GM12878 (cell line): ENCODE measurements around the gene SEMA4D. TPM values are rescaled to one million over a fixed set of nuclear protein-coding genes. Genes with fewer than 3 reads are reported as not detected.

ENCODE experiments used
- ATAC-seq: fragments of 200-7000 bp; cut with Tn5 transposase; 3 replicates; pipeline ENCODE4 v1.9.1; 2020; ENCODE audit warnings: mild to moderate bottlenecking, moderate library complexity
- BruUV-seq: library from RNA; stranded (reverse); fragments of 400-500 nt; replicated peaks from 2 replicates; lab custom pipeline; 2021; lab: Mats Ljungman, UMichigan
- CTCF ChIA-PET: fragments of 300-600 bp; sonication (Branson Sonifier 250); formaldehyde crosslinking; extraction: SDS; loops from one replicate; lab custom pipeline; 2021; ENCODE audit warnings: inconsistent platforms; lab: Yijun Ruan, JAX
- POLR2A ChIA-PET: fragments of 350-600 bp; formaldehyde crosslinking; extraction: SDS; loops from one replicate; lab custom pipeline; 2021; ENCODE audit warnings: inconsistent platforms; lab: Charles Lee
- RAD21 ChIA-PET: fragments of 300-600 bp; sonication (Branson Sonifier 250); formaldehyde crosslinking; loops from one replicate; lab custom pipeline; 2023; ENCODE audit warnings: antibody characterized with exemption; ENCODE audit not compliant: unreplicated experiment; lab: Charles Lee
- SMC1A ChIA-PET: fragments of 300-600 bp; sonication (Branson Sonifier 250); formaldehyde crosslinking; loops from one replicate; lab custom pipeline; 2023; ENCODE audit not compliant: unreplicated experiment, uncharacterized antibody; lab: Charles Lee
- DNase-seq: peaks from one replicate; pipeline ENCODE4 v3.0.0-alpha.2; 2011; ENCODE audit warnings: low read depth, low spot score
- FAIRE-seq: peaks from 3 replicates; lab custom pipeline; 2011; peaks lifted over from hg19 to GRCh38; lab: Jason Lieb, UNC
- H2AFZ ChIP-seq: 2 replicates; pipeline ENCODE4 v1.6.0; 2011; ENCODE audit warnings: low read depth, low read length, control low read depth; ENCODE audit not compliant: control insufficient read depth
- H3K27ac ChIP-seq: 2 replicates; pipeline ENCODE4 v1.5.1; 2011; ENCODE audit warnings: control low read depth; ENCODE audit not compliant: control insufficient read depth, insufficient read depth
- H3K27me3 ChIP-seq, 2 experiments: replicated peaks in 1 of 2; 2 replicates each; pipeline versions ENCODE4 v1.6.0 to v1.6.1; 2011; ENCODE audit warnings: low read length in 1 of 2; ENCODE audit not compliant: control insufficient read depth in 2 of 2, insufficient read depth in 2 of 2
- H3K36me3 ChIP-seq, 2 experiments: 2 replicates each; pipeline ENCODE4 v1.5.1; 2011; ENCODE audit warnings: low read length in 1 of 2; ENCODE audit not compliant: control insufficient read depth in 2 of 2, insufficient read depth in 2 of 2
- H3K4me1 ChIP-seq: 2 replicates; pipeline ENCODE4 v1.6.1; 2011; ENCODE audit warnings: mild to moderate bottlenecking, low read length, moderate library complexity, mixed read lengths; ENCODE audit not compliant: control insufficient read depth, insufficient read depth
- H3K4me2 ChIP-seq: 2 replicates; pipeline ENCODE4 v1.6.0; 2011; ENCODE audit warnings: control low read depth; ENCODE audit not compliant: control insufficient read depth, insufficient read depth
- H3K4me3 ChIP-seq: fragments of 200-600 bp; sonication (generic); 2 replicates; pipeline ENCODE4 v1.5.1; 2016
- H3K79me2 ChIP-seq: 2 replicates; pipeline ENCODE4 v1.6.0; 2011; ENCODE audit warnings: low read length; ENCODE audit not compliant: control insufficient read depth, insufficient read depth
- H3K9ac ChIP-seq: 2 replicates; pipeline ENCODE4 v1.8.0; 2011; ENCODE audit warnings: low read length, control low read depth, mixed read lengths; ENCODE audit not compliant: control insufficient read depth, insufficient read depth
- H3K9me3 ChIP-seq: replicated peaks from 3 replicates; pipeline ENCODE4 v1.5.1; 2011; ENCODE audit warnings: mild to moderate bottlenecking, low read length; ENCODE audit not compliant: control insufficient read depth, insufficient read depth
- H4K20me1 ChIP-seq: 2 replicates; pipeline ENCODE4 v1.6.0; 2011; ENCODE audit not compliant: control insufficient read depth, insufficient read depth
- WGBS: methylation state at CpG from one replicate; pipeline ENCODE4 v1.1.6; 2016; ENCODE audit warnings: low lambda C conversion rate; ENCODE audit not compliant: insufficient replicate concordance, insufficient coverage; ENCODE audit errors: missing lambda C conversion rate; 5-methylcytosine and 5-hydroxymethylcytosine counted together
- in situ Hi-C: fragments of 300-500 bp; cut with MboI; formaldehyde crosslinking; loops from 9 replicates; pipeline ENCODE4 v1.14.3; 2018; ENCODE audit warnings: mixed read lengths
- intact Hi-C: fragments of 100-400 bp; cut with micrococcal nuclease; formaldehyde crosslinking; loops from one replicate; pipeline ENCODE4 v1.14.2; 2022; ENCODE audit not compliant: unreplicated experiment
- polyA plus RNA-seq, 11 experiments: library from polyadenylated mRNA; depleted of rRNA in 4 of 11; unstranded in 6 of 11; stranded (reverse) in 5 of 11; fragments of >200 nt; fragmentation: Nextera tagmentation in 4 of 11; fragmentation: Illumina TruSeq in 1 of 11; extraction: Ambion mirVana in 4 of 11; extraction: Trizol in 1 of 11; gene quantifications; 1 replicate in 1 of 11; 2 replicates in 10 of 11; pipeline versions ENCODE4 v1.2.1 to v1.2.3, GENCODE V29; 2011 to 2016; ENCODE audit warnings: inconsistent platforms in 2 of 11, missing spikeins in 2 of 11, low read depth in 1 of 11
- total RNA-seq, 4 experiments: library from RNA; depleted of rRNA in 3 of 4; stranded (reverse); fragments of >200 nt in 3 of 4; fragmentation: Illumina TruSeq in 1 of 4; extraction: Trizol in 1 of 4; gene quantifications; 2 replicates each; pipeline versions ENCODE4 v1.2.1 to v1.2.3, GENCODE V29; 2013 to 2021
- TF ChIP-seq, protein P1 (sequence below): IDR thresholded peaks from 2 replicates; pipeline ENCODE4 v1.6.1; 2012; ENCODE audit warnings: mild to moderate bottlenecking, low read depth, low read length
- TF ChIP-seq, protein P2 (sequence below): fragments of 150-350 bp; IDR thresholded peaks from 2 replicates; pipeline ENCODE4 v1.6.1; 2016; ENCODE audit warnings: low read depth, low read length
- TF ChIP-seq, protein P3 (sequence below): fragments of 450-650 bp; IDR thresholded peaks from 2 replicates; pipeline ENCODE4 v1.6.1; 2017; ENCODE audit warnings: low read depth, mild to moderate bottlenecking, moderate library complexity

Gene SEMA4D
- total and polyA plus RNA-seq, 10 of the 15 experiments (the other 5 are each of a cell fraction or from before 2014, with no cell fraction given), result 15.1 to 136 (median 39.6) TPM

DNA sequence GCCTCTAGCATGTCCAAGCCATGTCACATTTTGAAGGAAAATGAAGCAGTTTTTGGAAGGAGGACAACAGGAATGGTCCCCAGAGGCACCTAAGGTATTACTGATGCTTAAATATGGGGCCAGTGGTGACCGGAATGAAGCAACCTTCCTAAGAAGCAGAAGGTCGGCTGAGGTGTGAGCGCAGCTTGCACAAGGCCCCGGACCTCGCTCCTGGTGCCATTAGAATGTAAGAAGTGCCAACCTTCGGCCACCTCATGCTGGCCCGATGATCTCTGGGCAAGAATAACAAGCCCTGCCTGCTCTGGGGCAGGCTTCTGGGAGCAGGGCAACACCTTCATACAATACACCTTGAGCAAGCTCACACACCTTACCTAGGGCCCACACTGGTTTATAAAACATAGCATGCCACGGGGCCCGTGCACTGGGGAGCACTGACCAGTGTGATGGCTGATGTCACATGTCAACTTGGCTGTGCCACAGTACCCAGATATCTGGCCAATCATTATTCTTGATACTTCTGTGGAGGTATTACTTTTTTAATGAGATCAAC is 21.9 kb downstream of the SEMA4D start:
- ATAC-seq (no peak), FAIRE-seq (no peak)
- SMC1A ChIA-PET, result interaction anchor here (1.6 kb wide), 1 partner anchor 9 kb away, joined by 5 read pairs; no protein-coding TSS in a partner anchor
- H3K4me1 ChIP-seq, result peaks cover 27% of the 10 kb centered on the region
- H3K4me2 ChIP-seq, result no peak overlapping the region
- no peak overlapping the region for H3K4me3 ChIP-seq
- H3K9ac ChIP-seq, result no peak overlapping the region
- peaks cover 65% of the 10 kb centered on the region for H3K79me2 ChIP-seq
- POLR2A ChIA-PET, result interaction anchor here (1.8 kb wide), 1 partner anchor 8 kb away, joined by 6 read pairs; no protein-coding TSS in a partner anchor
- no TSS peak for BruUV-seq
- H4K20me1 ChIP-seq, result no peaks in the 10 kb centered on the region
- in situ Hi-C loops, result no loop called here
- TF ChIP-seq, protein P1, sequence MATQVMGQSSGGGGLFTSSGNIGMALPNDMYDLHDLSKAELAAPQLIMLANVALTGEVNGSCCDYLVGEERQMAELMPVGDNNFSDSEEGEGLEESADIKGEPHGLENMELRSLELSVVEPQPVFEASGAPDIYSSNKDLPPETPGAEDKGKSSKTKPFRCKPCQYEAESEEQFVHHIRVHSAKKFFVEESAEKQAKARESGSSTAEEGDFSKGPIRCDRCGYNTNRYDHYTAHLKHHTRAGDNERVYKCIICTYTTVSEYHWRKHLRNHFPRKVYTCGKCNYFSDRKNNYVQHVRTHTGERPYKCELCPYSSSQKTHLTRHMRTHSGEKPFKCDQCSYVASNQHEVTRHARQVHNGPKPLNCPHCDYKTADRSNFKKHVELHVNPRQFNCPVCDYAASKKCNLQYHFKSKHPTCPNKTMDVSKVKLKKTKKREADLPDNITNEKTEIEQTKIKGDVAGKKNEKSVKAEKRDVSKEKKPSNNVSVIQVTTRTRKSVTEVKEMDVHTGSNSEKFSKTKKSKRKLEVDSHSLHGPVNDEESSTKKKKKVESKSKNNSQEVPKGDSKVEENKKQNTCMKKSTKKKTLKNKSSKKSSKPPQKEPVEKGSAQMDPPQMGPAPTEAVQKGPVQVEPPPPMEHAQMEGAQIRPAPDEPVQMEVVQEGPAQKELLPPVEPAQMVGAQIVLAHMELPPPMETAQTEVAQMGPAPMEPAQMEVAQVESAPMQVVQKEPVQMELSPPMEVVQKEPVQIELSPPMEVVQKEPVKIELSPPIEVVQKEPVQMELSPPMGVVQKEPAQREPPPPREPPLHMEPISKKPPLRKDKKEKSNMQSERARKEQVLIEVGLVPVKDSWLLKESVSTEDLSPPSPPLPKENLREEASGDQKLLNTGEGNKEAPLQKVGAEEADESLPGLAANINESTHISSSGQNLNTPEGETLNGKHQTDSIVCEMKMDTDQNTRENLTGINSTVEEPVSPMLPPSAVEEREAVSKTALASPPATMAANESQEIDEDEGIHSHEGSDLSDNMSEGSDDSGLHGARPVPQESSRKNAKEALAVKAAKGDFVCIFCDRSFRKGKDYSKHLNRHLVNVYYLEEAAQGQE, result no peak
- TF ChIP-seq, protein P2, sequence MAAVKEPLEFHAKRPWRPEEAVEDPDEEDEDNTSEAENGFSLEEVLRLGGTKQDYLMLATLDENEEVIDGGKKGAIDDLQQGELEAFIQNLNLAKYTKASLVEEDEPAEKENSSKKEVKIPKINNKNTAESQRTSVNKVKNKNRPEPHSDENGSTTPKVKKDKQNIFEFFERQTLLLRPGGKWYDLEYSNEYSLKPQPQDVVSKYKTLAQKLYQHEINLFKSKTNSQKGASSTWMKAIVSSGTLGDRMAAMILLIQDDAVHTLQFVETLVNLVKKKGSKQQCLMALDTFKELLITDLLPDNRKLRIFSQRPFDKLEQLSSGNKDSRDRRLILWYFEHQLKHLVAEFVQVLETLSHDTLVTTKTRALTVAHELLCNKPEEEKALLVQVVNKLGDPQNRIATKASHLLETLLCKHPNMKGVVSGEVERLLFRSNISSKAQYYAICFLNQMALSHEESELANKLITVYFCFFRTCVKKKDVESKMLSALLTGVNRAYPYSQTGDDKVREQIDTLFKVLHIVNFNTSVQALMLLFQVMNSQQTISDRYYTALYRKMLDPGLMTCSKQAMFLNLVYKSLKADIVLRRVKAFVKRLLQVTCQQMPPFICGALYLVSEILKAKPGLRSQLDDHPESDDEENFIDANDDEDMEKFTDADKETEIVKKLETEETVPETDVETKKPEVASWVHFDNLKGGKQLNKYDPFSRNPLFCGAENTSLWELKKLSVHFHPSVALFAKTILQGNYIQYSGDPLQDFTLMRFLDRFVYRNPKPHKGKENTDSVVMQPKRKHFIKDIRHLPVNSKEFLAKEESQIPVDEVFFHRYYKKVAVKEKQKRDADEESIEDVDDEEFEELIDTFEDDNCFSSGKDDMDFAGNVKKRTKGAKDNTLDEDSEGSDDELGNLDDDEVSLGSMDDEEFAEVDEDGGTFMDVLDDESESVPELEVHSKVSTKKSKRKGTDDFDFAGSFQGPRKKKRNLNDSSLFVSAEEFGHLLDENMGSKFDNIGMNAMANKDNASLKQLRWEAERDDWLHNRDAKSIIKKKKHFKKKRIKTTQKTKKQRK, result no peak
- TF ChIP-seq, protein P3, sequence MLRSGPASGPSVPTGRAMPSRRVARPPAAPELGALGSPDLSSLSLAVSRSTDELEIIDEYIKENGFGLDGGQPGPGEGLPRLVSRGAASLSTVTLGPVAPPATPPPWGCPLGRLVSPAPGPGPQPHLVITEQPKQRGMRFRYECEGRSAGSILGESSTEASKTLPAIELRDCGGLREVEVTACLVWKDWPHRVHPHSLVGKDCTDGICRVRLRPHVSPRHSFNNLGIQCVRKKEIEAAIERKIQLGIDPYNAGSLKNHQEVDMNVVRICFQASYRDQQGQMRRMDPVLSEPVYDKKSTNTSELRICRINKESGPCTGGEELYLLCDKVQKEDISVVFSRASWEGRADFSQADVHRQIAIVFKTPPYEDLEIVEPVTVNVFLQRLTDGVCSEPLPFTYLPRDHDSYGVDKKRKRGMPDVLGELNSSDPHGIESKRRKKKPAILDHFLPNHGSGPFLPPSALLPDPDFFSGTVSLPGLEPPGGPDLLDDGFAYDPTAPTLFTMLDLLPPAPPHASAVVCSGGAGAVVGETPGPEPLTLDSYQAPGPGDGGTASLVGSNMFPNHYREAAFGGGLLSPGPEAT, result no peak
- TF ChIP-seq, all 136 proteins: peak for 0
- H3K9me3 ChIP-seq, result no peaks in the 10 kb centered on the region; the same call in 2 of the 3 replicates
- peaks cover 21 to 33% of the 10 kb centered on the region in 2 experiments; a peak in 3 of 4 replicates for H3K36me3 ChIP-seq
- no peak overlapping the region for H3K27ac ChIP-seq
- no peak overlapping the region for H2AFZ ChIP-seq
- ChIA-PET CTCF (interaction anchor here (1.0 to 2.2 kb wide), 2 partner anchors 46 to 72 kb away, joined by 4 to 7 read pairs; no protein-coding TSS in a partner anchor), RAD21 (no interaction called here)
- no peak for DNase-seq
- H3K27me3 ChIP-seq, result no peaks in the 10 kb centered on the region
- 92% methylated on average over 9 of the region's 9 CpGs for WGBS
- intact Hi-C loops, result no loop called here
